ENCODE data around the gene RAB17.

RAB17 gene

DNA sequence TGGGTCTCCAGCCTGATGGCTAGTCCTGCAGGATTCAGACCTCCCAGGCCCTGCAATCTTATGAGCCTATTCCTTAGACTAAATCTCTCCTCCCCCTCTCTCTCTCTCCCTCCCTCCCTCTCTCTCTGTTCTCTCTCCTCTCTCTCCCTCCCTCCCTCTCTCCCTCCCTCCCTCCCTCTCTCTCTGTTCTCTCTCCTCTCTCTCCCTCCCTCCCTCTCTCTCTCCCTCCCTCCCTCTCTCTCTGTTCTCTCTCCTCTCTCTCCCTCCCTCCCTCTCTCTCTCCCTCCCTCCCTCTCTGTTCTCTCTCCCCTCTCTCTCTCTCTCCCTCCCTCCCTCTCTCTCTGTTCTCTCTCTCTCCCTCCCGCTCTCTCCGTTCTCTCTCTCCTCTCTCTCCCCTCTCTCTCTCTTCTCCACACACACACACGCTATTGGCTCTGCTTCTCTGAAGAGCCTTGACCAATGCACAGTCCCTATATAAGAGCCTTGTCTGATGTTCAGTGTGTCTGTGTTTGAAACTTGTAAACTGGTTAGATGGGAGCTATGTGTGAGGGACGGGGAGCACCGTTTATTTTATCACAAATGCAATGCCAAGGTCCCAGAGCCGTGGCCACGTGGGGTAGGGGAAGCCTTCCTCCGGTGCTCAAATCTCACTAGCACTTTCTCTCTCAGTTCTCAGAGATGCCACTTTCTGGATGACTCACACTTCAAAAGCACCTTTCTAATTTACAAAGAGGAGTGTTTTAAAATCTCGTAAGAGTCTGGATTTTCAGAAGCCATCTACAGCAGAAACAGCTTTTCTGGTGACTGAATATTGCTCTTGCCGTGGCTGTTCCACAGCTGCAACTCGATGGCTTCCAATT is 33.5 kb downstream of the RAB17 start:
- DNase-seq: no peak

DNA sequence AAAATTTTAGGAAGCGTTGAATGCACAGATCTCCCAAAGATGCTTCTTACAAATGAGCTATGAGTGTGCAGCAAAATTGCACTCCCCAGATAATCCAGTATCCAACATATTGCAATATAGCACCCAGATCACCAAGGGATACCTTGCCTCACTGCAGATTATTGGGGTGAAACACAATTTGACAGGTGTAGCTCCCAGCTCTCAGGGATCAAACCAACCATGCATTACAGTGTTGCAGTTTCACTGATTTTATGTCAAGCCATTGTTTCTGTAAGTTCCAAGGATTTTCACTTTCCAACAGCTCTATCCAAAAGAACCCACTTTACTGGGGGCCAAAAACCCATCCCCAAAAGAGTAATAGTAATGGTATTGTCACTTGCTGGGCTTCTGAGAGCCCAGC is 35.0 kb downstream of the RAB17 start:
- no peak for DNase-seq

DNA sequence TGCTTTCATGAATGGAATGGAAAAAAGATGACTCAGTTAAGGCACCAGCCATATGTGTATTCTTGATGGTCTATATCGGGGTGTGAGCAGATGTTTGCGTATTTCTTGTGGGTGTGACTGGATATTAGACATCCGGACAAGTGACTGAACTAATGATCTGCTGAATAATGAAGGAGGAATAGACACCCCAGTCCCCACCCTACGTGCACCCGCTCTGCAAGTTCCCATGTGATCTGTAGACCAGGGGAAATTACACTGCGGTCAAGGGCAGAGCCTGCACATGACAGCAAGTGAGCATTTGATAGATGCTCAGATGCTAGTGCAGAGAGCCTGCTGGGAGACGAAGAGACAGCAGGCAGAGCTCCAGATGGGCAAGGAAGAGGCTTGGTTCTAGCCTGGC is 36.6 kb downstream of the RAB17 start:
- DNase-seq: no peak

DNA sequence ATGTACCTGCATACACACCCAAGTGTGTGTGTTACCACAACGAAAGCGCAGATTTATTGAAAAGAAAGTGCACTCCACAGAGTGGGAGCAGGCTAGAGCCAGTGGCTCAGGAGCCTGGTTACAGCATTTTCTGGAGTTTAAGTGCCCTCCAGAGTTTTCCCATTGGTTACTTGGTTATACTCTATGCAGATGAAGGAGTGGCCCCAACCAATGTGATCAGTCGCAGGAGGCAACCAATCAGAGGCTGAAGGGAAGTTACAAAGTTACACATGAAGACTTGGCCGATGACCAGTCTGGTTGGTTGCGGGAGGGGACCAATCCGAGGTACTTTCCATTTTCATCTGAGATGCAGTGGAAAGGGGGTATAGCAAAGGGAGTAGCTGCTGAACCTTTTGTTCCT is 37.6 kb downstream of the RAB17 start:
- no peak for DNase-seq

DNA sequence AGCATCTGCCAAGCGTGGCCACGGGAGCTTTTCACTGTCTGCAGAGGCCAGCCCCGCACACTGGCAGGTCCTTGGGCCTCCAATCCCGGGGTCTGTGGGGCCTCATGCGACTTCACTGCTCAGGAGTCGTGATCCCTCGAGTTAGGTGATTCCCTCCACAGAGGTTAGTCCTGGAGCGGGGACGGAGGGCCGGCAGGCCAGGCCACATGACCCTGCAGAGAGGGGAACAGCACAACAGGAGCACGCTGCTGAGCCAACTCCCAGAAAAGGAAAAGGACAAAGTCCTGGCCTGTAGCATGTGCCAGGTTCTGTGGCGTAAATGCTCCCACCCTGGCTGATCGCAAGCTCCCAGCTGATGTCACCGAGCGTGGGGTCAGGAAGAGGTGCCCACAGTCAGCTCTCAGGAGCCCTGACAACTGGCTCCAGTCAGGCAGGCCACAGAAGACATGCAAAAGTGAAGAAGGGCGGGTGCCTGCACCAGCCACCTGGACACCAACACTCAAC is 39.4 kb downstream of the RAB17 start:
- no peak for DNase-seq

DNA sequence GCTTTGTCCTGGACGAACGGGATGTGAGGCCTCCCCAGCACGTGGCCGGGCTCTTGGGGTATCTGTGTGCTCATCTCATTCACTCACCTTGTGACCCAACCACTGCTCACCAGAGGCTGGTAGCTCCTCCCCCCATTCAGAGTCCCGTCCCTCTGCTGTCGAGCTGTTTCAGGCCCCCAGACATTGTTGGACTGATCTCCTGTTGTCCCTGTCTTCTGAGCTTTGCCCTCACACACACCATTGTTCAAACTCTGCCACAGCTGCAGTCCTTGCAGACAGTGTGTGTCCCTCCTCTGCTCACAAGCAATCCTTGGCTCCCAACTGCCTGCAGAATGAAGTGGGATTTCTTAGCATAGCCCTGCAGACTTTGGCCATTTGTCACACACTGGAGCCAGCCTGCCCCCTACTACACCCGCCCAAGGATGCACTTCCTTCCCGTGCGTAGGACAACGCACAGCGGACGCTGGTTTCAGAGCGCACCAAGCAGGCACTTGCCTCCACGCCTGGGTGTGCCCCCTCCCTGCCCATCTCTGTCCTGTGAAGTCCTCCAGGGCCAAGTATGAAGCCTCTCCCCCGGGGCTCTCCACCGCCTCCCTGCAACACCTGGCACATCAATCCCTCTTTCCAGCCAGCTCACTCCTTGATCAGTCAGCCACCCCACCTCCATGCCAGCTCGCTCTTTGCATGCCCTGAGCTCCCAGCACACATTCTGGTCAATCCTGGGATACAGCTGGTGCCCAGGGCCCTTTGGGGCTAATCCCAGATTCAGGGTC is 40.7 kb downstream of the RAB17 start:
- DNase-seq: no peak

DNA sequence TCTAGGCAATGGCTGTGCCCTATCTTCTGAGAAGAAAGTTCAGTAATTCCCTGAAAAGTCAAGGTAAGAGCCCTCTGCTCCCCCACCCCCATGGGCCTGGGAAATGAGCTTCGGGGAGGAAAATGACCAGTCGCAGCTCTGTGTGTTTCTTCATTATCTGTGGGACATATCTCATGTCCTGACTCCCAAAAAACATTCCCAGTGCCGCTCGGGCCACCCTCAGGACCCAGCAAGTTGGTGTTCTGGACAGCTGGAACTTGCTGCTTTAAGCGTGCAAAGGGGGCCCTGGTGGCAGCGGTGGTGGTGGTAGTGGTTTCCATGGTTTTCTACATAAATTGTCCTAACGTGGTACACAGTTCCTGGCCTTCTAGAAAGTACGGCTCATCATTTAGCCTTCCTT is 41.3 kb downstream of the RAB17 start:
- DNase-seq: no peak

DNA sequence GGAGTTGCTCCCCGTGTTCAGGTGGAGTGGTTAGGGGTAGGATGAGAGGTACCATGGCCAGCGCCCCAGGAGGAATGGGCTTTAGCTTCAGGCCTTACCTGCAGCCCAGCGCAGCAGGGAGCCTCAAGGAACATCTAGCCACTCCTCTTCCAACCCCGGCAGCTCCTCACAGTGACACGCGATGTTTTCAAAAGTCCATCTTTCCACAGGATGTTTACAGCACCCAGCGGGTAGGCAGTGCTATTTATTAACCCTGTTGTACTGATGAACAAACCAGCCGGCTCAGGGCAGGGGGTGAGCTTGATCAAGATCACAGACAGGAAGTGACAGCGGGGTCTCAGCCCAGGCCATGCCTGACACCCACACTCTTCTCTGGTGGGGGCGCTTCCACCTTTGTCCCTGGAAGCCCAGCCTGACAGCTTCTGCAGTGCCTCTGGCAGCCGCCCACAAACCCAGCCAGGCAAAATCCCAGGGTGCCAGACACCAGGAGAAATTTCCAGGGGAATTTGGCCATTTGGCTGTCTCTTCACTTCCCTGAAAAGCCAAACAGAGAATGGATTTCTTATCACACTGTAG is 42.6 kb downstream of the RAB17 start:
- no peak for DNase-seq

DNA sequence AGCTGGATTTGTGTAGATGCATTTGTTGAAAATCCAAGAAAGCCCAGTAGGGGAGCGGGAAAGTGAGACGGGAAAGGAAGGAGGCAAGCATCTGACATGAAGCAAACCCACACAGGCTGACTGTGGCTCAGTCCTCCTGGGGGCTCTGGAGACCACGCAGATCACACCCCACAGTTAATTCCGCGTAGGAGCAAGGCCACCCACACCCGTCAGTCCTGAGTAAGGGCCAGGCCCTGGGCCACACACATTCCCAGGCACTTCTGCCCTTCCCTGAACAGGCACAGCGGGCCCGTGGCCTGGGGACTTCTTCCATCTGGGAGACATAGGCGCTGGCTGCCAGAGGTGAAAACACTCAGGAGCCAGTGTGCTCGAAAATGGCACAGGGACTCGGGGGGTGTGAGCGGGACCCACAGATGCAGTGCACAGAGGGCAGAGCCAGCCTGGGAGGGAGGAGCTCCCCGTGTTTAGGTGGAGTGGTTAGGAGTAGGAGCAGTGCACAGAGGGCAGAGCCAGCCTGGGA is 43.6 kb downstream of the RAB17 start:
- no peak for DNase-seq

DNA sequence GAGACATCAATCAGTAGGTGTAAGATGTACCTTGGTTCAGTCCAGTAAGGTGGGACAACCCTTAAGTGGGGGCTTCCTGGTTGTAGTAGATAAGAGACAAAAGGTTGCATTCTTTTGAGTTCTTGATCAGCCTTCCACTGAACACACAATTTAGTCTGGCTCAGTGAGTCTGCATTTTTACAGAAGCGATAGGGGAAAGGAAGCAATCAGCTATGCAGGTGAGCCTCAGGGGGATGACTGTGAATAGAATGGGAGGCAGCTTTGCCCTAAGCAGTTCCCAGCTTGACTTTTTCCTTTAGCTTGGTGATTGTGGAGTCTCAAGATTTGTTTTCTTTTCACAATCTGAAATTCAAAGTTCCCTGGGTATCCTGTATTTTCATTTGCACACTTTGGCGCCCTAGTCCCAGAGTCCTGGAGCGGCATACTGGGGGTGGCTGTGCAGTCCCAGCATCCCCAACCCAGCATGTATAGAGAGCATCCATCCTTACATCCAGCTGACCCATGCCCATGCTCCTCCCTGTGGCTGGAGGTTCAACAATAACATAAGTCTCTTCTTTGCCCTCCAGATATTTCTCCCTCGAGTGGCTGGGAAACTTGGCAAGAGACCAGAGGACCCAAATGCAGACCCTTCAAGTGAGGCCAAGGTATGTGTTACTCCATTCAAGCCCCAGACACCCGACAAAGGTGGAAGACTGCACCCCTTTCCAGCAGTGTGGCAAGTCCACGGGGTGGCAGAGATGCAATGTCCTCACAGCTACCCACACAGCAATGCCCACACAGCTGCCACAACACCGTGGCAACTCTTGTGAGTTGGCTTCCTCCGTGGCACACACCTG is 44.3 kb downstream of the RAB17 start:
- no peak for DNase-seq

DNA sequence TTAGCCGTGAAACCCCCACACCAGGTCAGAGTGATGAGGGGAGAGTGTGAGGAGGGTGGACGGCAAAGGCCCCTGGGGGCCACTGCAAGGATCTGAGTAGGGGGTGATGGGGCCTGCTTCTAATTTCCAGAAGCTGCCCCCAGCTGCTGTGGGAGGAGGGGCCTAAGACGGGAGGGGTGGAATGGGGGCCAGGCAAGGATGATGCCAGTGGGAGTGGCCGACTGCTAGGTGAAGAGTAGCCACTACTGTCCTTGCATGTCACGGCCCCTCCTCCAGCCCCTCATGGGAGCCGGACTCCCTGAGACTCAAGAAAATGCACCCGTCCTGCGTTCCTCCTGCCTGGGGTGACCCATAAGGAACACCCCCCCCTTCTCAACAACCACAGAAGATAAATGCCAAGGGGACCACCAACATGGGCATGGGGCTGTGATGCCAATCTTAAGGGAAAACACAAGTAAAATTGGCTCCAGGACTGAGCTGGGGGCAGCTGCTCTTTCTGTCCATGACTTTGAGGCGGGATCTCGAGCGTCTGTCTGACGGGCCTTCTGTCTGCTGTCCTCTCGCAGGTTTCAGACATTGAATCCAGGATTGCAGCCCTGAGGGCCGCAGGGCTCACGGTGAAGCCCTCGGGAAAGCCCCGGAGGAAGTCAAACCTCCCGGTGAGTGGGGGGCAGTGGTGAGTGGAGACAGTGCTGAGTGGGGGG is 48.4 kb downstream of the RAB17 start:
- DNase-seq: no peak

DNA sequence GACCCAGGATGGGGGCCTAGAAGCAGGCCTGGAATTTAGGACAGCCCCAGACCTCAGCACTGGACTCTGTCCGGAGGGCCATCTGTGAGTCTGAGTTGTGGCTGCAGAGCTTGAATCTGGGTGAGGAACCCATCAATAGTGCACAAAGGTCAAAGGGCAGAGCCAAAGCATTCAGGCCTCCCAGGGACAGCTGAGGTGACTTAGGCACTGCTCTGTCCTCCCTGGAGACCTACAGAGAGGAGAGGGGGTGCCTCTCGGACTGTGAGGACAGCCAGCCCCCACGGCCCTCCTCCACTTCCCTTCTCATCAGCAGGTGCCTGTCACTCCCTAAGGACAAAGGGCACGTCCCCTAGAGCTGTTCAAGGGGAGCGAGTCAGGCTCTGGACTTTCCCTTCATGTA is 49.3 kb downstream of the RAB17 start:
- DNase-seq: no peak

DNA sequence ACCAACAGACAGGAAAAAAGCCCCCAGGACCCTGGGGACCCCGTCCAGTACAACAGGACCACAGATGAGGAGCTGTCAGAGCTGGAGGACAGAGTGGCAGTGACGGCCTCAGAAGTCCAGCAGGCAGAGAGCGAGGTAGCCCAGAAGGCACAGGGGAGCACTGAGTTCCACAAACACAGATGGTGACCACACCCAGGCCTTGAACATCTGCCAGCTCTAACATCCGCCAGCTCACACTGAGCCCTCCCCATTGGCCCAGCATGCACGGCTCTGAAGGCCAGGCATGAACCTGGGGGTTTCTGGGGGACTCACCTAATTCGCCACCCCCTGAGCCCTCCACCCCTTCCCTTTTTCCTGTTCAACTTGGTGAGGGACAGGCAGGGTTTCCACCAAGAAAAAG is 49.7 kb downstream of the RAB17 start:
- DNase-seq: no peak

DNA sequence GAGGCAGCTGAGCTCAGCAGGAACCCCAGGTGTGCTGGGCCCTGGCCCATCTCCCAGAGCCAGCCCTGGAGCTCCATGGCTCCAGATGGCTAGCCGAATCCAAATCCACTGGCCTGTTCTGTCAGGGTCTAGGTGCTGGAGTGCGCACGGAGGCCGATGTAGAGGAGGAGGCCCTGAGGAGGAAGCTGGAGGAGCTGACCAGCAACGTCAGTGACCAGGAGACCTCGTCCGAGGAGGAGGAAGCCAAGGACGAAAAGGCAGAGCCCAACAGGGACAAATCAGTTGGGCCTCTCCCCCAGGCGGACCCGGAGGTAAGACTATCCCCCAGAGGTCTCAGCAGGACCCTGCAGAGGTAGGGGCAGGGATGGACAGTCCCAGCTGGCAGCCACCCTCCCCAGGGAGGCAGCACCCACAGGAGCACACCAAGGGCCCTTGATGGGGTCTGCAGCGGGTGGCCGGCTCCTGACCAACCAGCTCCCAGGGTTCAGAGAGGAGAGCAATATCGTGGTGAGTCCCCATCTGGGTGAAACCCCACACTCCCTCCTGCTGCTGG is 50.2 kb downstream of the RAB17 start:
- DNase-seq: no peak

DNA sequence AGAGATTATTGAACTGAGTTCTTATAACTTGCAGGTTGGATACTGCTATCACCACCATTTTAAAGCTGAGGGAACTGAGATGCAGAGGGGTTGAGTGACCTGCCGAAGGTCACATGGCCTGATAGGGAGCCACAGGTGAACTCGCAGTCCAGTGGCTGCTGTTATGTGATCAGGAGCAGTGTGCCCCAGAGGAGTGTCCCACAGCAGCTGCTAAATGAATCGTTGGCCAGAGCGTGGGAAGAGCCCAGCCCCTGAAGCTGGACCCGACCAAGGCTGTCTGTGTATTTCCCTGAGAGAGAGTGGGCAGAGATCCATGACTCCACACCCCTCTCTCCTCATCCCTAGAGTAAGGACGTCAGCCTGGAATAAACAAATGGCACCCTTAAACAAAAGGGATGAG is 50.9 kb downstream of the RAB17 start:
- DNase-seq: no peak

DNA sequence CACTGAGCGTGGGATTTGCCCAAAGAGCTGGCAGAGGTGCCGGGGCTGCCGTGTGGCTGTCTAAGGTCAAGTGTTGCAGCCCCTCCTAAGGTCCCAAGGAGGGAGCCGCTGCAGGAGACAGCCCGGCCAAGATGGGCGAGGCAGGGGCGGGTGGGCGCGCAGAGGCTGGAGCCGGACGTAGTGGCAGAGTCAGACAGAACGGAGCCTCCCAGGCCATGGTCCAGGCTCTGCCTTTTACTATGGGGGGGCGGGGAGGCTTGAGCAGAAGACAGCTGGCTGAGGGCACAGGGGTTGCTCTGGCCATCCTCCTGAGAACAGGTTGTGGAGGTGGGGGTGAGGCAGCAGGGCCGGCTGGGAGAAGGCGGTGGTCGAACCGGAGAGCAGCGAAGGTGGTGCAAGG is 51.6 kb downstream of the RAB17 start:
- no peak for DNase-seq

DNA sequence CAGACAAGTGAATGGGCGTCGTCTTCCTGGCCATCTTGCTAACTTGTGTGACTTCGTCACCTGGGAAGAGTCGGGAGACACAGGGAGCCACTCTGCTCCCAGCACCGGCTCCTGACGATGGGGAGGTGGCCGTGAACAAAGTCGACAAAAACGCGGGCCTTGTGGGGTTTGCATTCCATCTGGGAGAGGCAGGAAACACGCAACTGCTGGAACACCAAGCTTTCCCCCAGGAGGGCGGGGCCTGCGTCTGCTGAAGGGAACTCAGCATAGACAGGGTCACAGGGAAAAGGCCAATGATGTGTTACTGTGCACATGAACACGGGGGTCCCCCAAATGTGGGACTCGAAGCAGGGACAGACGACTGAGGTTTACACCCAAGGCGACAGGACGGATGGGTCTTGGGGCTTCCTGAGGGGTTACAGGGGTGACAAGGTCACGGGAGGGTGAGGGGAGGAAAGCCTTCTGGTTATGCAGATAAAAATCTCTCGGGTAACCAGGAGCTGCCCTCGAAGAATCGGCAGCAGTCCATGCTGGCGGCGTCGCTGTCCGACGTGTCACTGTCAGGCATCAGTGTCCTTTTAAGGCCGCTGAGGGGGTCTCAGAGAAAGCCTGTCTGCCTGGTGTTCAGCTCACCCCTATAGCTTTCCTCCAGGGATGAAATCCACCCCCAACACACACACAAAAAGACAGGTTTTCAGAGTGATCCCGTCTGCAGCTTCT is 52.4 kb downstream of the RAB17 start:
- DNase-seq: no peak

DNA sequence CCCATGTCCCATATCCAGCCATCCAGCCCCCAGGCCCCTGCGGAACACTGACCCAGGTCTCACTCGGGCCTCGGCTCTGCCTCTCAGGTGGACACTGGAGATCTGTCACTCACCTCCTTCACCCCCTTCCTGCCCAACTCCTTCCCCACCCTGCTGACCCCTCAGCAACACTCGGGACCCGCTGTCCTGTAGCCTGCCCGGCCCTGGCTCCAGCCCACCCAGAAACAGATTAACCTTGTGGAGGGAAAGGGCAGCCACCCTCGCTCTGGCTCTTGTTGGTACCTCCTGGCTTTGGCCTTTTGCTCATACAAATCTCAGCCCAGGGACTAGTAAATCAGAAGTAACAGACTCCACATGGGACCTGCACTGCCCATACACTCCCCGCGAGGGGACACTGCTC is 53.9 kb downstream of the RAB17 start:
- DNase-seq: no peak

DNA sequence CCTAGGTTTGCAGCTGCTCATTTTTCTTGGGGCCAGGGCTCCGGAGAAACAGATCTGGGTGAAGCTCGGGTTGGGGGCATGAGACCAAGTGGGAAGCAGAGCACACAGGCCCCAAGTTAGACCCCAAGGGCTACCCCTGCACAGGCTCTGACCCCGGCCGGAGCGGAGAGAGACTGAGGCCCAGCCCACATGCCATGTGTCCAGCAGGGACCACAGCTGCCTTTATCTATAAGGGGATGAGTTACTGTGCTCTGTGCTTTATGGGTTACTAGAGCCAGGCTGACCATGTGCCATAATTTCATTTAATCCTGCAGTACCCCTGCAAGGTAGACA is 54.5 kb downstream of the RAB17 start:
- no peak for DNase-seq

DNA sequence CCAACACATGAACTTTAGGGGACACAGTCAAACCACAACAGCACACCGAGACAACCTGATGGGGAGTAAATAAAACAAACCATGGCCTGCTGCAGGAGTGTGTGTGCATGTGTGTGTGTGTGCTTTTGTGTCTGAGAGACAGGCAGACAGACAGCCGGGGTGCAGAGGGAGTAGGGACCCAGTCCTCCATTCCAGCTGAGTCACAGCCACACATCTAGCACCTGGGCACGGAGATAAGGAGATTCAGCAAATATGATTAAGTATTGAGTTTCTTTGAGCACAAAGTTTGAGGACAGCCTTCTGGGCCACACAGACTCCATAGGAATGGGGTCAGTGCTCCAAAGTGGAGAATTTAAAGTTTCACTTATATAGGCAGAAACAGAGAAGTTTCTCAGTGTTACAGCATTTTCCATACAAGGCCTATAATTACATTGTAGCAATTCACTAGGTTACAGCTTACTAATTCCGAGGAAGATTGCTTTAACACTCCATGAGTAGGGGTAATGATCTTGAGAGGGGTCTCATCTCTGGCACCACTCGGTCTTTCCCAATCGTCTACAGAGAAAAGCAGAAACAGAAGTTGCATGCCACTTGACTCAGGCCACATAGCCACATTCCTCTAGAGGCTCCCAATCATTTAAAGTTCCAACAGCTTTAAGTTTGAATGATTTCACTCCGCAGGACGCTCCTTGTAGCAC is 55.0 kb downstream of the RAB17 start:
- DNase-seq: no peak

DNA sequence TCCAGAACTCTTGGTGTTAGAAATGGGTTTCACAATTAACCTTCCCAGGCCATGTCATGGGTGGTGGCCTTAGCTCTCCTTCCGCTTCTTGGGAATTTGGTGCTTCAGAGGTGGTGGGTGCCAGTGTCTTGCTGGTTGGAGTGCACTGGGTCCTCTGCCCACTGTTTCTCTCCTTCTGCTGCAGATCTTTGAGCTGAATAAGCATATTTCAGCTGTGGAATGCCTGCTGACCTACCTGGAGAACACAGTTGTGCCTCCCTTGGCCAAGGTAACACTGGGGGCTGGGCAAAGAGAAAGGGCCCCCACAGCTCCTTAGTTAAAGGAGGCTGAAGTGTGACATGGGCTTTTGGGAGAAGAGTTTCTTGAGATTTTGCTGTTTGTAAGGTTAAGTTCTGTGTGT is 56.2 kb downstream of the RAB17 start:
- no peak for DNase-seq

Data from amniotic stem cell (primary cell).